GM23338 (cell line): Measurements from ENCODE around the gene KIF6. TPM values are rescaled to one million over a fixed set of nuclear protein-coding genes. Genes with fewer than 3 reads are reported as not detected.

Experiments used
- ATAC-seq: fragments of 200-7000 bp; cut with Tn5 transposase; 3 replicates; pipeline ENCODE4 v1.9.1; 2020
- DNase-seq: peaks from one replicate; pipeline ENCODE4 v3.0.0-alpha.2; 2015; ENCODE audit warnings: low spot score
- H2AFZ ChIP-seq: fragments of 200-600 bp; sonication (generic); 2 replicates; pipeline ENCODE4 v1.8.0; 2016; ENCODE audit warnings: antibody characterized with exemption, mild to moderate bottlenecking, moderate library complexity
- H3F3A ChIP-seq: fragments of 200-600 bp; sonication (generic); replicated peaks from 2 replicates; pipeline ENCODE4 v1.8.0; 2017; ENCODE audit warnings: antibody characterized with exemption, mixed run types, low read depth
- H3K27ac ChIP-seq: fragments of 200-600 bp; sonication (generic); 2 replicates; pipeline ENCODE4 v1.6.1; 2016; ENCODE audit warnings: low read depth
- H3K27me3 ChIP-seq: fragments of 200-600 bp; sonication (generic); 2 replicates; pipeline ENCODE4 v1.8.0; 2016; ENCODE audit warnings: mild to moderate bottlenecking, mixed run types, moderate library complexity; ENCODE audit not compliant: insufficient read depth
- H3K36me3 ChIP-seq: fragments of 200-600 bp; sonication (generic); 2 replicates; pipeline ENCODE4 v1.8.0; 2016; ENCODE audit warnings: mild to moderate bottlenecking; ENCODE audit not compliant: insufficient read depth
- H3K4me1 ChIP-seq: fragments of 200-600 bp; sonication (generic); 2 replicates; pipeline ENCODE4 v1.8.0; 2016; ENCODE audit warnings: mild to moderate bottlenecking, moderate library complexity; ENCODE audit not compliant: insufficient read depth
- H3K4me2 ChIP-seq: fragments of 200-600 bp; sonication (generic); 2 replicates; pipeline ENCODE4 v1.7.1; 2017; ENCODE audit warnings: mixed run types
- H3K4me3 ChIP-seq: fragments of 200-600 bp; sonication (generic); 2 replicates; pipeline ENCODE4 v1.6.1; 2016; ENCODE audit warnings: mixed run types
- H3K79me2 ChIP-seq: fragments of 200-600 bp; sonication (generic); replicated peaks from 2 replicates; pipeline ENCODE4 v1.8.0; 2017; ENCODE audit warnings: mild to moderate bottlenecking; ENCODE audit not compliant: insufficient read depth
- H3K9me2 ChIP-seq: fragments of 200-600 bp; sonication (generic); 2 replicates; pipeline ENCODE4 v1.8.0; 2017; ENCODE audit not compliant: insufficient read depth
- H4K20me1 ChIP-seq: fragments of 200-600 bp; sonication (generic); replicated peaks from 2 replicates; pipeline ENCODE4 v1.8.0; 2017; ENCODE audit warnings: mild to moderate bottlenecking; ENCODE audit not compliant: insufficient read depth
- H3K27ac Mint-ChIP-seq: 2 replicates; pipeline ENCODE4 v1.8.0; 2020; ENCODE audit warnings: inconsistent platforms, mild to moderate bottlenecking, moderate library complexity, mixed read lengths
- H3K27me3 Mint-ChIP-seq: 3 replicates; pipeline ENCODE4 v1.8.0; 2022; ENCODE audit warnings: low read depth, mild to moderate bottlenecking, moderate library complexity, mixed read lengths, inconsistent platforms; ENCODE audit not compliant: insufficient read depth, poor library complexity
- H3K36me3 Mint-ChIP-seq: 3 replicates; pipeline ENCODE4 v1.8.0; 2021; ENCODE audit warnings: low read depth, mild to moderate bottlenecking, inconsistent platforms, moderate library complexity, mixed read lengths
- H3K4me1 Mint-ChIP-seq: 3 replicates; pipeline ENCODE4 v1.8.0; 2020; ENCODE audit warnings: mild to moderate bottlenecking, inconsistent platforms, mixed read lengths
- H3K4me3 Mint-ChIP-seq: 3 replicates; pipeline ENCODE4 v1.8.0; 2021; ENCODE audit warnings: moderate library complexity, mild to moderate bottlenecking, inconsistent platforms, mixed read lengths
- H3K9me3 Mint-ChIP-seq: 3 replicates; pipeline ENCODE4 v1.8.0; 2020; ENCODE audit warnings: moderate library complexity, mild to moderate bottlenecking, inconsistent platforms, mixed read lengths
- CREB1 ChIP-seq: fragments of 250-450 bp; sonication (Bioruptor Pico); IDR thresholded peaks from 2 replicates; pipeline ENCODE4 v1.5.0; 2020; ENCODE audit warnings: low read depth, mild to moderate bottlenecking, moderate library complexity
- EZH2phosphoT487 ChIP-seq: fragments of 200-600 bp; sonication (generic); IDR thresholded peaks from one replicate; pipeline ENCODE4 v1.8.1; 2018; ENCODE audit warnings: antibody characterized with exemption; ENCODE audit not compliant: unreplicated experiment
- JUNB ChIP-seq: IDR thresholded peaks from one replicate; pipeline ENCODE4 v1.6.1; 2016; ENCODE audit warnings: antibody characterized with exemption; ENCODE audit not compliant: unreplicated experiment
- ZNF114 ChIP-seq: fragments of 250-450 bp; sonication (Bioruptor Pico); IDR thresholded peaks from 2 replicates; pipeline ENCODE4 v1.5.0; 2020; ENCODE audit warnings: mild to moderate bottlenecking, moderate library complexity
- polyA plus RNA-seq: library from polyadenylated mRNA; unstranded; fragments of >200 nt; fragmentation: Nextera tagmentation; extraction: Ambion mirVana; gene quantifications from 2 replicates; pipeline ENCODE4 v1.2.1, GENCODE V29; 2016
- total RNA-seq: library from RNA; depleted of rRNA; stranded (reverse); fragments of >200 nt; shearing (Covaris generic); gene quantifications from 2 replicates; pipeline ENCODE4 v1.2.3, GENCODE V29; 2014
- TF ChIP-seq, protein P1 (sequence below): IDR thresholded peaks from 2 replicates; pipeline ENCODE4 v1.6.1; 2016; ENCODE audit warnings: antibody characterized with exemption
- TF ChIP-seq, protein P2 (sequence below): fragments of 250-450 bp; sonication (Bioruptor Pico); IDR thresholded peaks from 2 replicates; pipeline ENCODE4 v1.5.0; 2020; ENCODE audit warnings: mild to moderate bottlenecking, moderate library complexity

Gene KIF6
- total and polyA plus RNA-seq, 2 experiments from 2014 or later, result 0.87 to 1.7 TPM

DNA sequence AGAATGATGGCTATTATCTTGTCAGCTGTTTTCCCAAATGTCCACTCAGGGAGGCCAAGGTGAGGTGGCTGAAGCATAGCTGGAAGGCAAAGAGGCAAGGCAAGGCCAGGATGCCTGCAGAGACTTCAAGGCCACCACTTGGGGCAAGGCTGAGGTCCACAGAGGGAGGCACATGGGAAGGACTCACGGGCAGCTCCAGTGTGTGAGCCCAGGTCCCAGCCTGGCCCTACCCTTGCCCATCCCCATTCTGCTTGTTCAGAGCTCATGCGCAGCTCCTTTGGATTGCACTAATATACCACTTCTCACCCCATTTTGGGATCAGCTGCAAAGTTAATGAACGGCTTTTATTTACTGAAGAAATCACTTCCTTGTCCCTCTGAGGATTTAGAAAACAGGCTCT is 291.6 kb downstream of the KIF6 start:
- no peaks in the 10 kb centered on the region for H3K36me3 ChIP-seq
- Mint-ChIP-seq H3K36me3 (no peaks in the 10 kb centered on the region; the same call in 2 of the 3 replicates), H3K27ac (no peak overlapping the region), H3K4me3 (no peak overlapping the region), H3K9me3 (no peaks in the 10 kb centered on the region; the same call in 2 of the 3 replicates), H3K4me1 (peaks cover 16% of the 10 kb centered on the region), H3K27me3 (no peaks in the 10 kb centered on the region)
- H3K4me2 ChIP-seq, result no peak overlapping the region
- H3K79me2 ChIP-seq, result no peaks in the 10 kb centered on the region
- ATAC-seq (no peak), DNase-seq (no peak)
- H3K27ac ChIP-seq, result no peak overlapping the region
- TF ChIP-seq, protein P1, sequence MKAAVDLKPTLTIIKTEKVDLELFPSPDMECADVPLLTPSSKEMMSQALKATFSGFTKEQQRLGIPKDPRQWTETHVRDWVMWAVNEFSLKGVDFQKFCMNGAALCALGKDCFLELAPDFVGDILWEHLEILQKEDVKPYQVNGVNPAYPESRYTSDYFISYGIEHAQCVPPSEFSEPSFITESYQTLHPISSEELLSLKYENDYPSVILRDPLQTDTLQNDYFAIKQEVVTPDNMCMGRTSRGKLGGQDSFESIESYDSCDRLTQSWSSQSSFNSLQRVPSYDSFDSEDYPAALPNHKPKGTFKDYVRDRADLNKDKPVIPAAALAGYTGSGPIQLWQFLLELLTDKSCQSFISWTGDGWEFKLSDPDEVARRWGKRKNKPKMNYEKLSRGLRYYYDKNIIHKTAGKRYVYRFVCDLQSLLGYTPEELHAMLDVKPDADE, result no peak
- no peak for TF ChIP-seq CREB1 (CRISPR knock-in tag)
- TF ChIP-seq ZNF114 (CRISPR knock-in tag), result no peak
- no peak for TF ChIP-seq JUNB
- TF ChIP-seq EZH2phosphoT487, result no peak
- TF ChIP-seq, protein P2, sequence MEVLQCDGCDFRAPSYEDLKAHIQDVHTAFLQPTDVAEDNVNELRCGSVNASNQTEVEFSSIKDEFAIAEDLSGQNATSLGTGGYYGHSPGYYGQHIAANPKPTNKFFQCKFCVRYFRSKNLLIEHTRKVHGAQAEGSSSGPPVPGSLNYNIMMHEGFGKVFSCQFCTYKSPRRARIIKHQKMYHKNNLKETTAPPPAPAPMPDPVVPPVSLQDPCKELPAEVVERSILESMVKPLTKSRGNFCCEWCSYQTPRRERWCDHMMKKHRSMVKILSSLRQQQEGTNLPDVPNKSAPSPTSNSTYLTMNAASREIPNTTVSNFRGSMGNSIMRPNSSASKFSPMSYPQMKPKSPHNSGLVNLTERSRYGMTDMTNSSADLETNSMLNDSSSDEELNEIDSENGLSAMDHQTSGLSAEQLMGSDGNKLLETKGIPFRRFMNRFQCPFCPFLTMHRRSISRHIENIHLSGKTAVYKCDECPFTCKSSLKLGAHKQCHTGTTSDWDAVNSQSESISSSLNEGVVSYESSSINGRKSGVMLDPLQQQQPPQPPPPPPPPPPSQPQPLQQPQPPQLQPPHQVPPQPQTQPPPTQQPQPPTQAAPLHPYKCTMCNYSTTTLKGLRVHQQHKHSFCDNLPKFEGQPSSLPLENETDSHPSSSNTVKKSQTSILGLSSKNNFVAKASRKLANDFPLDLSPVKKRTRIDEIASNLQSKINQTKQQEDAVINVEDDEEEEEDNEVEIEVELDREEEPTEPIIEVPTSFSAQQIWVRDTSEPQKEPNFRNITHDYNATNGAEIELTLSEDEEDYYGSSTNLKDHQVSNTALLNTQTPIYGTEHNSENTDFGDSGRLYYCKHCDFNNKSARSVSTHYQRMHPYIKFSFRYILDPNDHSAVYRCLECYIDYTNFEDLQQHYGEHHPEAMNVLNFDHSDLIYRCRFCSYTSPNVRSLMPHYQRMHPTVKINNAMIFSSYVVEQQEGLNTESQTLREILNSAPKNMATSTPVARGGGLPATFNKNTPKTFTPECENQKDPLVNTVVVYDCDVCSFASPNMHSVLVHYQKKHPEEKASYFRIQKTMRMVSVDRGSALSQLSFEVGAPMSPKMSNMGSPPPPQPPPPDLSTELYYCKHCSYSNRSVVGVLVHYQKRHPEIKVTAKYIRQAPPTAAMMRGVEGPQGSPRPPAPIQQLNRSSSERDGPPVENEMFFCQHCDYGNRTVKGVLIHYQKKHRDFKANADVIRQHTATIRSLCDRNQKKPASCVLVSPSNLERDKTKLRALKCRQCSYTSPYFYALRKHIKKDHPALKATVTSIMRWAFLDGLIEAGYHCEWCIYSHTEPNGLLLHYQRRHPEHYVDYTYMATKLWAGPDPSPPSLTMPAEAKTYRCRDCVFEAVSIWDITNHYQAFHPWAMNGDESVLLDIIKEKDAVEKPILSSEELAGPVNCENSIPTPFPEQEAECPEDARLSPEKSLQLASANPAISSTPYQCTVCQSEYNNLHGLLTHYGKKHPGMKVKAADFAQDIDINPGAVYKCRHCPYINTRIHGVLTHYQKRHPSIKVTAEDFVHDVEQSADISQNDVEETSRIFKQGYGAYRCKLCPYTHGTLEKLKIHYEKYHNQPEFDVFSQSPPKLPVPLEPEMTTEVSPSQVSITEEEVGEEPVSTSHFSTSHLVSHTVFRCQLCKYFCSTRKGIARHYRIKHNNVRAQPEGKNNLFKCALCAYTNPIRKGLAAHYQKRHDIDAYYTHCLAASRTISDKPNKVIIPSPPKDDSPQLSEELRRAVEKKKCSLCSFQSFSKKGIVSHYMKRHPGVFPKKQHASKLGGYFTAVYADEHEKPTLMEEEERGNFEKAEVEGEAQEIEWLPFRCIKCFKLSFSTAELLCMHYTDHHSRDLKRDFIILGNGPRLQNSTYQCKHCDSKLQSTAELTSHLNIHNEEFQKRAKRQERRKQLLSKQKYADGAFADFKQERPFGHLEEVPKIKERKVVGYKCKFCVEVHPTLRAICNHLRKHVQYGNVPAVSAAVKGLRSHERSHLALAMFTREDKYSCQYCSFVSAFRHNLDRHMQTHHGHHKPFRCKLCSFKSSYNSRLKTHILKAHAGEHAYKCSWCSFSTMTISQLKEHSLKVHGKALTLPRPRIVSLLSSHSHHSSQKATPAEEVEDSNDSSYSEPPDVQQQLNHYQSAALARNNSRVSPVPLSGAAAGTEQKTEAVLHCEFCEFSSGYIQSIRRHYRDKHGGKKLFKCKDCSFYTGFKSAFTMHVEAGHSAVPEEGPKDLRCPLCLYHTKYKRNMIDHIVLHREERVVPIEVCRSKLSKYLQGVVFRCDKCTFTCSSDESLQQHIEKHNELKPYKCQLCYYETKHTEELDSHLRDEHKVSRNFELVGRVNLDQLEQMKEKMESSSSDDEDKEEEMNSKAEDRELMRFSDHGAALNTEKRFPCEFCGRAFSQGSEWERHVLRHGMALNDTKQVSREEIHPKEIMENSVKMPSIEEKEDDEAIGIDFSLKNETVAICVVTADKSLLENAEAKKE (CRISPR knock-in tag), result no peak
- H3K4me1 ChIP-seq, result 0 out of 2 replicates have a peak, but pooled peaks cover 5% of the 10 kb centered on the region
- peaks cover 5% of the 10 kb centered on the region; the same call in 1 of the 2 replicates for H3K9me2 ChIP-seq
- no peaks in the 10 kb centered on the region for H3F3A ChIP-seq
- no peak overlapping the region for H2AFZ ChIP-seq
- H4K20me1 ChIP-seq, result no peaks in the 10 kb centered on the region
- H3K27me3 ChIP-seq, result no peaks in the 10 kb centered on the region
- no peak overlapping the region for H3K4me3 ChIP-seq
